Prostate gland (tissue), 2 donors: ENCODE results near the gene SIGLEC15.
"Not testable (repeated sequence)": the region's sequence is repeated elsewhere in the genome, so short reads cannot be mapped to it uniquely, and the experiment has no call there.

Experiments
- POLR2A ChIP-seq: fragments of 450-650 bp; IDR thresholded peaks from one replicate; pipeline ENCODE4 v1.6.1; 2016; ENCODE audit warnings: antibody characterized with exemption, mild to moderate bottlenecking
- POLR2AphosphoS5 ChIP-seq: sonication (generic); formaldehyde crosslinking; IDR thresholded peaks from one replicate; pipeline ENCODE4 v1.6.1; 2017; ENCODE audit warnings: antibody characterized with exemption
- TF ChIP-seq, protein P1 (sequence below), 4 experiments: fragments of 200-600 bp in 2 of 4; fragments of 450-650 bp in 2 of 4; sonication (generic) in 2 of 4; IDR thresholded peaks; 1 replicate in 3 of 4; 2 replicates in 1 of 4; pipeline ENCODE4 v1.5.1; 2016 to 2019; ENCODE audit warnings: antibody characterized with exemption in 4 of 4, mild to moderate bottlenecking in 2 of 4, moderate library complexity in 2 of 4

DNA sequence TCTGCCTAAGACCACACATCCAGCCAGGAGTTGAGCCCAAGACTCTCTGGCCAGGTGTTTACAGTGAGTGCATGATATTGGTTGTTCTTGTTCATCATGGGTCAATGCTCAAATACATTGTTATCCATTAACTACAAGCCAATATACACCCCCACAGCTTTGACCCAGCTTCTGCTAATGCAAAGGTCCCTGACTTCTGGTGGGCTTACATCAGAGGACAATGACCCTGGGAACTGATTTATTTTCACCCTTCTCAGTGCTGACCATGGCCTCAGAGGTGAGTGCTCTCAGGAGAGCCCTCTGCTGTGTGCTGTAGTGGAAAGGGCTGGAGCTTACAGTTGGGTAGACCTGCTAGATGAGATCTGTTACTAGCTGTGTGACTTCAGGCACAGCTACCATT is 10.7 kb upstream of the SIGLEC15 start:
- TF ChIP-seq POLR2AphosphoS5, POLR2A: not testable (repeated sequence)
- TF ChIP-seq, protein P1, sequence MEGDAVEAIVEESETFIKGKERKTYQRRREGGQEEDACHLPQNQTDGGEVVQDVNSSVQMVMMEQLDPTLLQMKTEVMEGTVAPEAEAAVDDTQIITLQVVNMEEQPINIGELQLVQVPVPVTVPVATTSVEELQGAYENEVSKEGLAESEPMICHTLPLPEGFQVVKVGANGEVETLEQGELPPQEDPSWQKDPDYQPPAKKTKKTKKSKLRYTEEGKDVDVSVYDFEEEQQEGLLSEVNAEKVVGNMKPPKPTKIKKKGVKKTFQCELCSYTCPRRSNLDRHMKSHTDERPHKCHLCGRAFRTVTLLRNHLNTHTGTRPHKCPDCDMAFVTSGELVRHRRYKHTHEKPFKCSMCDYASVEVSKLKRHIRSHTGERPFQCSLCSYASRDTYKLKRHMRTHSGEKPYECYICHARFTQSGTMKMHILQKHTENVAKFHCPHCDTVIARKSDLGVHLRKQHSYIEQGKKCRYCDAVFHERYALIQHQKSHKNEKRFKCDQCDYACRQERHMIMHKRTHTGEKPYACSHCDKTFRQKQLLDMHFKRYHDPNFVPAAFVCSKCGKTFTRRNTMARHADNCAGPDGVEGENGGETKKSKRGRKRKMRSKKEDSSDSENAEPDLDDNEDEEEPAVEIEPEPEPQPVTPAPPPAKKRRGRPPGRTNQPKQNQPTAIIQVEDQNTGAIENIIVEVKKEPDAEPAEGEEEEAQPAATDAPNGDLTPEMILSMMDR (IDR thresholded peaks at IDR 0.05) = not testable (repeated sequence)
